ENCODE measurements around the gene GREM2. TPM values are rescaled to one million over a fixed set of nuclear protein-coding genes. Genes with fewer than 3 reads are reported as not detected.

Gene GREM2
- total and polyA plus RNA-seq, 2 donors (not counting 1 experiment from before 2014, with no cell fraction given) = not detected

DNA sequence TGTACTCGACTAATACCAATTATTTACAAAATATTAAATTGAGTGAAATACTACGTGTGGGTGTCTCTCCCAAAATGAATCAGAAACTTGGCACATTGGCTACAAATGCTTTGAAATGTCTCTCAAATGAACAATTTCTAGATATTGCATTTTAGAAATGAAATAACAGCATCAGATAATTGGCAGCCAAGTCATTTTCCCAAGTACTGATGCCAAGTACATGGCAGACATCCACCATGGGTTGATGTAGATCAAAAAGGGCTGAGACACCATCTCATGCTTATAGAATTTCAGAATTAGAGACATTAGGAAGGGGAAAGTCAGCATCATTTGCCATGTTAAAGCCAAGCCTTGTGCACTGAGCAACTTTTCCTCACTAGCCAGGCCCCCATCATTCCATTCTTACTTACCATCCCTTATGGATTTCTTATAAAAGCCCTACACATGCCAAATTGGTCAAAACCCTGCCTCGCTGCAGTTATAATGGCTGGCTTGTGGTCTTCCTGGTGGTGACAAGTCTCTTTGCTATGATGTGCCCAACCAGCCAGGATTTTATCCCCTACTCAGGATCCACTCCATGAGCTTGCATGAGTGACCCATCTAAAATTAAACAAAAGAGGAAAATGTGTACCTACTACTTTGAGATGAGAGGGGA is 73.1 kb downstream of the GREM2 start:
- Histone ChIP-seq H3K79me2 (ENCODE audit: control insufficient read depth, insufficient read depth, low read length) (no peaks in the 10 kb centered on the region), H3K36me3 (replicated peaks in 1 of 2; ENCODE audit: control extremely low read depth in 1 of 2, control insufficient read depth in 1 of 2, extremely low read depth in 1 of 2, insufficient read depth in 2 of 2, low read length in 1 of 2) (no peaks in the 10 kb centered on the region), H4K20me1 (ENCODE audit: control insufficient read depth, insufficient read depth, low read length, poor library complexity, severe bottlenecking) (no peaks in the 10 kb centered on the region), H3K9me3 (ENCODE audit: control extremely low read depth in 1 of 3, control insufficient read depth in 2 of 3, insufficient read depth in 1 of 3, low read length in 2 of 3) (peaks cover 0 to 9% (median 0%) of the 10 kb centered on the region in 3 donors), H3K9ac (ENCODE audit: low read length) (no peak overlapping the region), H3K27me3 (replicated peaks in 1 of 4; ENCODE audit: control extremely low read depth in 1 of 4, control insufficient read depth in 3 of 4, insufficient read depth in 4 of 4, low read length in 3 of 4) (no peaks in the 10 kb centered on the region), H2AFZ (ENCODE audit: insufficient read depth, low read depth, low read length, poor library complexity, severe bottlenecking) (no peak overlapping the region), H3K4me1 (ENCODE audit: control insufficient read depth in 2 of 2, insufficient read depth in 2 of 2, low read length in 2 of 2) (no peaks in the 10 kb centered on the region), H3K27ac (ENCODE audit: low read length in 2 of 2) (no peak overlapping the region), H3K4me3 (ENCODE audit: control extremely low read depth in 1 of 5, extremely low read depth in 1 of 5, insufficient read depth in 1 of 5, low read depth in 2 of 5, low read length in 4 of 5) (no peak overlapping the region), H3K4me2 (replicated peaks; ENCODE audit: low read depth, low read length, poor library complexity, severe bottlenecking) (no peak overlapping the region)
- intact Hi-C loops (cut with micrococcal nuclease) = no loop called here
- Mint-ChIP-seq H3K9me3 (ENCODE audit: insufficient read depth) (peaks cover 5% of the 10 kb centered on the region), H3K27ac (no peak overlapping the region), H3K27me3 (no peaks in the 10 kb centered on the region), H3K4me1 (no peaks in the 10 kb centered on the region), H3K4me3 (no peak overlapping the region)
- TF ChIP-seq CTCF (IDR thresholded peaks at IDR 0.05) (no peak), EZH2 (IDR thresholded peaks at IDR 0.05; ENCODE audit: borderline replicate concordance, insufficient read depth, low read depth, low read length, poor library complexity, severe bottlenecking) (no peak)
- ChIA-PET POLR2A (no interaction called here), CTCF (no interaction called here)
- 100% methylated on average over 1 of the region's 3 CpGs for WGBS (ENCODE audit: insufficient coverage)
- DNase-seq (no peak), ATAC-seq (ENCODE audit: low read depth) (no peak)

GRCh38 chr1:240533154-240533780 is 78.7 kb downstream of the GREM2 start:
- ATAC-seq (ENCODE audit: low read depth) (no peak), DNase-seq (no peak)
- Histone ChIP-seq H3K36me3 (replicated peaks in 1 of 2; ENCODE audit: control extremely low read depth in 1 of 2, control insufficient read depth in 1 of 2, extremely low read depth in 1 of 2, insufficient read depth in 2 of 2, low read length in 1 of 2) (no peaks in the 10 kb centered on the region), H2AFZ (ENCODE audit: insufficient read depth, low read depth, low read length, poor library complexity, severe bottlenecking) (no peak overlapping the region), H3K4me2 (replicated peaks; ENCODE audit: low read depth, low read length, poor library complexity, severe bottlenecking) (no peak overlapping the region), H3K4me3 (ENCODE audit: control extremely low read depth in 1 of 5, extremely low read depth in 1 of 5, insufficient read depth in 1 of 5, low read depth in 2 of 5, low read length in 4 of 5) (no peak overlapping the region), H3K9ac (ENCODE audit: low read length) (no peak overlapping the region), H4K20me1 (ENCODE audit: control insufficient read depth, insufficient read depth, low read length, poor library complexity, severe bottlenecking) (no peaks in the 10 kb centered on the region), H3K4me1 (ENCODE audit: control insufficient read depth in 2 of 2, insufficient read depth in 2 of 2, low read length in 2 of 2) (no peaks in the 10 kb centered on the region), H3K79me2 (ENCODE audit: control insufficient read depth, insufficient read depth, low read length) (no peaks in the 10 kb centered on the region), H3K9me3 (ENCODE audit: control extremely low read depth in 1 of 3, control insufficient read depth in 2 of 3, insufficient read depth in 1 of 3, low read length in 2 of 3) (peaks cover 0 to 4% (median 0%) of the 10 kb centered on the region in 3 donors), H3K27me3 (replicated peaks in 1 of 4; ENCODE audit: control extremely low read depth in 1 of 4, control insufficient read depth in 3 of 4, insufficient read depth in 4 of 4, low read length in 3 of 4) (no peaks in the 10 kb centered on the region), H3K27ac (ENCODE audit: low read length in 2 of 2) (no peak overlapping the region)
- no peak overlapping the region for H3K27ac Mint-ChIP-seq
- ChIA-PET POLR2A (no interaction called here), CTCF (no interaction called here)
- H3K4me1 Mint-ChIP-seq = no peaks in the 10 kb centered on the region
- H3K9me3 Mint-ChIP-seq (ENCODE audit: insufficient read depth) = peaks cover 2% of the 10 kb centered on the region
- intact Hi-C loops (cut with micrococcal nuclease) = no loop called here
- H3K27me3 Mint-ChIP-seq = no peaks in the 10 kb centered on the region
- TF ChIP-seq CTCF (IDR thresholded peaks at IDR 0.05) (no peak), EZH2 (IDR thresholded peaks at IDR 0.05; ENCODE audit: borderline replicate concordance, insufficient read depth, low read depth, low read length, poor library complexity, severe bottlenecking) (no peak)
- WGBS (ENCODE audit: insufficient coverage) = 73% methylated on average over 1 of the region's 2 CpGs
- no peak overlapping the region for H3K4me3 Mint-ChIP-seq
